Measurements from ENCODE around the gene NFKB1. TPM values are rescaled to one million over a fixed set of nuclear protein-coding genes. Genes with fewer than 3 reads are reported as not detected.

NFKB1 gene
- total RNA-seq, result 33.4 and 36.7 TPM in 2 replicates

GRCh38 chr4:102500696-102501446 is at the start of gene NFKB1:
NFKB1 (plus strand) TSS chr4:102501359; CDS start chr4:102525519, 24,160 bp downstream.

Other genes with a start within 250 kb of the NFKB1 start
- 4.0 and 5.7 TPM in 2 replicates for gene SLC39A8, start 155.9 kb upstream of the NFKB1 start, total RNA-seq

Data from myometrial cell (primary cell).